DOHH2 (cell line): Measurements from ENCODE around the gene DIP2B.

Source experiments
- H3F3A ChIP-seq: fragments of 200-600 bp; sonication (generic), shearing (Covaris generic); 2 replicates; pipeline ENCODE4 v1.6.0; 2016; ENCODE audit warnings: antibody characterized with exemption, mild to moderate bottlenecking; ENCODE audit not compliant: control insufficient read depth, insufficient read depth
- H3K27ac ChIP-seq: fragments of 200-600 bp; sonication (generic); 2 replicates; pipeline ENCODE4 v1.5.1; 2014; ENCODE audit warnings: low read depth, mild to moderate bottlenecking, low read length, moderate library complexity
- H3K27me3 ChIP-seq: fragments of 200-600 bp; sonication (generic); 2 replicates; pipeline ENCODE4 v1.6.1; 2014; ENCODE audit warnings: mild to moderate bottlenecking, low read length, mixed read lengths; ENCODE audit not compliant: control insufficient read depth
- H3K36me3 ChIP-seq: fragments of 200-600 bp; sonication (generic); 2 replicates; pipeline ENCODE4 v1.6.1; 2014; ENCODE audit warnings: mild to moderate bottlenecking, low read length, moderate library complexity, mixed read lengths; ENCODE audit not compliant: control insufficient read depth
- H3K4me1 ChIP-seq: fragments of 200-600 bp; sonication (generic); 2 replicates; pipeline ENCODE4 v1.6.1; 2014; ENCODE audit warnings: mild to moderate bottlenecking, low read length, mixed read lengths; ENCODE audit not compliant: control insufficient read depth
- H3K4me2 ChIP-seq: fragments of 200-600 bp; sonication (generic); 2 replicates; pipeline ENCODE4 v1.6.0; 2014; ENCODE audit warnings: mild to moderate bottlenecking, low read length, moderate library complexity
- H3K4me3 ChIP-seq: fragments of 200-600 bp; sonication (generic); 2 replicates; pipeline ENCODE4 v1.5.1; 2014; ENCODE audit warnings: mild to moderate bottlenecking, low read length, mixed read lengths
- H3K79me2 ChIP-seq: fragments of 200-600 bp; sonication (generic); 2 replicates; pipeline ENCODE4 v1.6.1; 2014; ENCODE audit warnings: mild to moderate bottlenecking, low read length, mixed read lengths; ENCODE audit not compliant: control insufficient read depth
- H3K9me2 ChIP-seq: fragments of 200-600 bp; sonication (generic); replicated peaks from 2 replicates; pipeline ENCODE4 v1.6.1; 2014; ENCODE audit warnings: mild to moderate bottlenecking, low read length, mixed read lengths; ENCODE audit not compliant: control insufficient read depth
- H3K9me3 ChIP-seq: fragments of 200-600 bp; sonication (generic); 2 replicates; pipeline ENCODE4 v1.6.1; 2014; ENCODE audit warnings: antibody characterized with exemption, low read length, mixed read lengths; ENCODE audit not compliant: control insufficient read depth, insufficient read depth
- H4K20me1 ChIP-seq: fragments of 200-600 bp; sonication (generic); 2 replicates; pipeline ENCODE4 v1.6.0; 2014; ENCODE audit warnings: low read depth, mild to moderate bottlenecking, antibody characterized with exemption, low read length, moderate library complexity; ENCODE audit not compliant: control insufficient read depth, insufficient read depth
- EZH2phosphoT487 ChIP-seq: fragments of 200-600 bp; sonication (generic); IDR thresholded peaks from 2 replicates; pipeline ENCODE4 v1.6.1; 2017; ENCODE audit warnings: borderline replicate concordance, mild to moderate bottlenecking, antibody characterized with exemption, low read length, moderate library complexity, mixed read lengths
- TF ChIP-seq, protein P1 (sequence below): fragments of 200-600 bp; sonication (generic); IDR thresholded peaks from one replicate; pipeline ENCODE4 v1.5.1; 2014; ENCODE audit warnings: antibody characterized with exemption, mild to moderate bottlenecking, low read depth, low read length; ENCODE audit not compliant: poor library complexity, severe bottlenecking

DIP2B gene

DNA sequence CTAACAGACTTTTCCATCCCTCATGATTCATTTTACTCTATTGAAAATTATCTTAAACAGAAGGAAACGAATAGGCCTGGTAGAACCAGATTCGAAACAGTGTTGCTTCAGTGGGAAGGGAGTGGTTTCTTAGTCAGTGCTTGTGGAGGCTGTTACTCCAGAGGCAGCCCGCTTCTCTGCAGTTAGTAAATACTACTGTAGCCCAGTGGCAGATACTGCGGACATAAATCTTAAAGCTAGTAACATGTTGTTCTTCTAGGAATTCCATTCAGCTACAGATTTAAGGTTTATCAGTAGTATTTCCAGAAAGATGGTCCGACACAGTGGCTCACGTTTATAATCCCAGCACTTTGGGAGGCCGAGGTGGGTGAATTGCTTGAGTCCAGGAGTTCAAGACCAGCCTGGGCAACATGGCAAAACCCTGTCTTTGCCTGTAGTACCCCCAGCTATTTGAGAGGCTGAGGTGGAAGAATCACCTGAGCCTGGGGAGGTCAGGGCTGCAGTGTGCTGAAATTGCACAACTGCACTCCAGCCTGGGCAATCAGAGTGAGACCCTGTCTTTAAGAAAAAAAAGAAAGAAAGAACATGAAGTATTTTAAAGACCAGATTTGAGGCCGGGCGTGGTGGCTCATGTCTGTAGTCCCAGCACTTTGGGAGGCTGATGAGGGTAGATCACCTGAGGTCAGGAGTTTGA is 45.9 kb downstream of the DIP2B start:
- Histone ChIP-seq H3K9me3 (no peaks in the 10 kb centered on the region), H3K4me2 (no peak overlapping the region), H3K4me1 (peaks cover 7% of the 10 kb centered on the region), H4K20me1 (no peaks in the 10 kb centered on the region), H3K79me2 (peaks cover 9% of the 10 kb centered on the region; the same call in 1 of the 2 replicates), H3K27ac (no peak overlapping the region), H3K9me2 (no peaks in the 10 kb centered on the region), H3K36me3 (no peaks in the 10 kb centered on the region), H3K27me3 (no peaks in the 10 kb centered on the region), H3F3A (no peaks in the 10 kb centered on the region), H3K4me3 (no peak overlapping the region)
- no peak for TF ChIP-seq EZH2phosphoT487
- TF ChIP-seq, protein P1, sequence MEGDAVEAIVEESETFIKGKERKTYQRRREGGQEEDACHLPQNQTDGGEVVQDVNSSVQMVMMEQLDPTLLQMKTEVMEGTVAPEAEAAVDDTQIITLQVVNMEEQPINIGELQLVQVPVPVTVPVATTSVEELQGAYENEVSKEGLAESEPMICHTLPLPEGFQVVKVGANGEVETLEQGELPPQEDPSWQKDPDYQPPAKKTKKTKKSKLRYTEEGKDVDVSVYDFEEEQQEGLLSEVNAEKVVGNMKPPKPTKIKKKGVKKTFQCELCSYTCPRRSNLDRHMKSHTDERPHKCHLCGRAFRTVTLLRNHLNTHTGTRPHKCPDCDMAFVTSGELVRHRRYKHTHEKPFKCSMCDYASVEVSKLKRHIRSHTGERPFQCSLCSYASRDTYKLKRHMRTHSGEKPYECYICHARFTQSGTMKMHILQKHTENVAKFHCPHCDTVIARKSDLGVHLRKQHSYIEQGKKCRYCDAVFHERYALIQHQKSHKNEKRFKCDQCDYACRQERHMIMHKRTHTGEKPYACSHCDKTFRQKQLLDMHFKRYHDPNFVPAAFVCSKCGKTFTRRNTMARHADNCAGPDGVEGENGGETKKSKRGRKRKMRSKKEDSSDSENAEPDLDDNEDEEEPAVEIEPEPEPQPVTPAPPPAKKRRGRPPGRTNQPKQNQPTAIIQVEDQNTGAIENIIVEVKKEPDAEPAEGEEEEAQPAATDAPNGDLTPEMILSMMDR, result no peak

DNA sequence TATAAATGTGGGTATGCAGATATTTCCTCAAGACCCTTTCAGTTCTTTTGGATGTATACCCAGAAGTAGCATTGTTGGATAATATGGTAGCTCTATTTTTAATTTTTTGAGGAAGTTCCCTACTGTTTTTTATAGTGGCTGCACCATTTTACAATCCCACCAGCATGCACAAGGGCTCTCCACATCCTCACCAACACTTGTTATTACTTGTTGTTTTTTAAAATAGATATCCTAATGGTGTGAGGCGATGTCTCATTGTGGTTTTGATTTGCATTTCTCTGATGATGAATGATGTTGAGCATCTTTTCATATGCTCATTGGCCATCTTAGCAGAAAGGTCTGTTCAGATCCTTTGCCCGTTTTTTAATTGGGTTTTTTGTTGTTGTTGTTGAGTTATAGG is 47.1 kb downstream of the DIP2B start:
- Histone ChIP-seq H3K36me3 (no peaks in the 10 kb centered on the region), H3K9me2 (no peaks in the 10 kb centered on the region), H3K9me3 (no peaks in the 10 kb centered on the region), H3K27ac (no peak overlapping the region), H3K79me2 (peaks cover 9% of the 10 kb centered on the region; the same call in 1 of the 2 replicates), H3K27me3 (no peaks in the 10 kb centered on the region), H3K4me3 (no peak overlapping the region), H3F3A (no peaks in the 10 kb centered on the region), H3K4me2 (no peak overlapping the region), H3K4me1 (peaks cover 7% of the 10 kb centered on the region), H4K20me1 (no peaks in the 10 kb centered on the region)
- TF ChIP-seq, protein P1, result no peak
- no peak for TF ChIP-seq EZH2phosphoT487

DNA sequence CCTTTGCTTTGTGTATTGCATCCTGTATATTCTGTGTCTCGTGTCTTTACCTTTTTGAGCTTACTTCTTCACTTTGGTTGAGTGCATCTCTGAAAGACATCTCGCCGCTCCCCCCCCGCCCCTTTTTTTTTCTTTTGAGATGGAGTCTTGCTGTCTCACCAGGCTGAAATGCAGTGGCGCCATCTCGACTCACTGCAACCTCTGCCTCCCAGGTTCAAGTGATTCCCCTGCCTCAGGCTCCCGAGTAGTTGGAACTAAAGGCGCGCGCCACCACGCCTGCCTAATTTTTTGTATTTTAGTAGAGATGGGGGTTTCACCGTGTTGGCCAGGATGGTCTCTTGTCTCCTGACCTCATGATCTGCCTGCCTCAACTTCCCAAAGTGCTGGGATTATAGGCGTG is 49.9 kb downstream of the DIP2B start:
- no peaks in the 10 kb centered on the region for H3K9me3 ChIP-seq
- H3K27ac ChIP-seq, result no peak overlapping the region
- no peaks in the 10 kb centered on the region for H3K36me3 ChIP-seq
- no peak overlapping the region for H3K4me3 ChIP-seq
- no peak overlapping the region for H3K4me2 ChIP-seq
- peaks cover 12% of the 10 kb centered on the region; the same call in 1 of the 2 replicates for H3K79me2 ChIP-seq
- no peak for TF ChIP-seq EZH2phosphoT487
- TF ChIP-seq, protein P1, result no peak
- H3K9me2 ChIP-seq, result no peaks in the 10 kb centered on the region
- no peaks in the 10 kb centered on the region for H4K20me1 ChIP-seq
- H3K4me1 ChIP-seq, result peaks cover 7% of the 10 kb centered on the region
- no peaks in the 10 kb centered on the region for H3K27me3 ChIP-seq
- H3F3A ChIP-seq, result no peaks in the 10 kb centered on the region
